Ishikawa (cell line): Measurements from ENCODE around the gene GRAMD1B.

ENCODE experiments used
- CEBPB ChIP-seq: IDR thresholded peaks from 2 replicates; pipeline ENCODE4 v1.6.1; 2012
- CREB1 ChIP-seq: IDR thresholded peaks from 2 replicates; pipeline ENCODE4 v1.6.1; 2012; ENCODE audit warnings: low read depth
- EGR1 ChIP-seq: IDR thresholded peaks from 2 replicates; pipeline ENCODE4 v1.6.1; 2012
- EP300 ChIP-seq: IDR thresholded peaks from 2 replicates; pipeline ENCODE4 v1.6.1; 2012; ENCODE audit warnings: borderline replicate concordance
- FOXM1 ChIP-seq: IDR thresholded peaks from 2 replicates; pipeline ENCODE4 v1.6.1; 2012; ENCODE audit warnings: low read depth, borderline replicate concordance
- NFIC ChIP-seq: IDR thresholded peaks from 2 replicates; pipeline ENCODE4 v1.6.1; 2012
- RAD21 ChIP-seq: IDR thresholded peaks from 2 replicates; pipeline ENCODE4 v1.6.1; 2012; ENCODE audit warnings: low read depth
- TAF1 ChIP-seq: IDR thresholded peaks from 2 replicates; pipeline ENCODE4 v1.6.1; 2012; ENCODE audit warnings: low read depth, mild to moderate bottlenecking
- TCF12 ChIP-seq: IDR thresholded peaks from 2 replicates; pipeline ENCODE4 v1.6.1; 2012; ENCODE audit warnings: low read depth
- TEAD4 ChIP-seq: IDR thresholded peaks from 2 replicates; pipeline ENCODE4 v1.6.1; 2012
- YY1 ChIP-seq: IDR thresholded peaks from 2 replicates; pipeline ENCODE4 v1.6.1; 2012; ENCODE audit warnings: low read depth
- ZBTB7A ChIP-seq: IDR thresholded peaks from 2 replicates; pipeline ENCODE4 v1.6.1; 2012; ENCODE audit warnings: low read depth
- TF ChIP-seq, protein P1 (sequence below): IDR thresholded peaks from 2 replicates; pipeline ENCODE4 v1.6.1; 2012
- TF ChIP-seq, protein P2 (sequence below): IDR thresholded peaks from 2 replicates; pipeline ENCODE4 v1.6.1; 2012
- TF ChIP-seq, protein P3 (sequence below): IDR thresholded peaks from 2 replicates; pipeline ENCODE4 v1.6.1; 2012; ENCODE audit warnings: low read depth, mild to moderate bottlenecking

GRAMD1B gene

DNA sequence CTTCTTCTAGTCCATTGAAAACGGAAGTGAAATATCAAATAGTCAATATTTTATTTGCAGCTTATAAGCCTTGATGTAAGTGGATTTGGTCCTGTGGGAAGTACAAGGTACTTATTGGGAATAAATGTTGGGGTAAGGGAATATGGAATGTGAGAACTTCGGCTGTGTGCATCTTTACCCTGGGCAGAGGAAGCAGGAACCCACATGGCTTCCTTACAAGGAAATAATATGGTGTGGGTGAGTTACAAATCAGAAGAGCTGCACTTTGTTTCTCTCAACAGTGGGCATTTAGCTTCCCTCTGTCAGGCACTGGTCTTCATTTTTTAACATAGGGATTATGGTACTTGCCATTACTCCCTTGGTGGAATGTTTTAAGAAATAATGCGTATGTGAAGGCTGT is 146.4 kb downstream of the GRAMD1B start:
- TF ChIP-seq CREB1, result no peak
- TF ChIP-seq CEBPB, result no peak
- no peak for TF ChIP-seq NFIC

DNA sequence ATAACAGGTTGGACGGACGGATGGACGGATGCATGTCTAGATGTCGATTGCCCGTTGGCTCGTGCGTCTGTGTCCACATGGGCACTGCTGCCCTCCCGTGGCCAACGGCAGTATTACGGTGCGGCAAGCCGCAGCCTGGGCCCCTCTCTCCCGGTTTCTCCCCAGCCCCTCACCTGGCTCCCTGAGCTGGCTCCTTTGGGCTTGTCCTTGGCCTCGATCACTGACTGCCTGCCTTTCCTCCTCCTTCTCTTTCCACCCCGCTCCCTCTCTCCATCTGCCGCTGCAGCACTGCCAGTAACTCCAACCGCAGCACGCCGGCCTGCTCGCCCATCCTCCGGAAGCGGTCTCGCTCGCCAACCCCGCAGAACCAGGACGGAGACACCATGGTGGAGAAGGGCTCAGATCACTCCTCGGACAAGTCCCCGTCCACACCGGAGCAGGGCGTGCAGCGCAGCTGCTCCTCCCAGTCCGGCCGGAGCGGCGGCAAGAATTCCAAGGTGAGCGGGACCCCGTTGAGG is 147.1 kb downstream of the GRAMD1B start:
- TF ChIP-seq, protein P1, sequence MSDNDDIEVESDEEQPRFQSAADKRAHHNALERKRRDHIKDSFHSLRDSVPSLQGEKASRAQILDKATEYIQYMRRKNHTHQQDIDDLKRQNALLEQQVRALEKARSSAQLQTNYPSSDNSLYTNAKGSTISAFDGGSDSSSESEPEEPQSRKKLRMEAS, result peak; percentile 67
- TF ChIP-seq YY1 (no peak), CEBPB (no peak), TAF1 (no peak), ZBTB7A (no peak), CREB1 (no peak), EGR1 (no peak), EP300 (no peak), RAD21 (peak; percentile 54; the same call in 1 of the 2 replicates)
- TF ChIP-seq, protein P2, sequence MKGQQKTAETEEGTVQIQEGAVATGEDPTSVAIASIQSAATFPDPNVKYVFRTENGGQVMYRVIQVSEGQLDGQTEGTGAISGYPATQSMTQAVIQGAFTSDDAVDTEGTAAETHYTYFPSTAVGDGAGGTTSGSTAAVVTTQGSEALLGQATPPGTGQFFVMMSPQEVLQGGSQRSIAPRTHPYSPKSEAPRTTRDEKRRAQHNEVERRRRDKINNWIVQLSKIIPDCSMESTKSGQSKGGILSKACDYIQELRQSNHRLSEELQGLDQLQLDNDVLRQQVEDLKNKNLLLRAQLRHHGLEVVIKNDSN, result no peak
- TF ChIP-seq, protein P3, sequence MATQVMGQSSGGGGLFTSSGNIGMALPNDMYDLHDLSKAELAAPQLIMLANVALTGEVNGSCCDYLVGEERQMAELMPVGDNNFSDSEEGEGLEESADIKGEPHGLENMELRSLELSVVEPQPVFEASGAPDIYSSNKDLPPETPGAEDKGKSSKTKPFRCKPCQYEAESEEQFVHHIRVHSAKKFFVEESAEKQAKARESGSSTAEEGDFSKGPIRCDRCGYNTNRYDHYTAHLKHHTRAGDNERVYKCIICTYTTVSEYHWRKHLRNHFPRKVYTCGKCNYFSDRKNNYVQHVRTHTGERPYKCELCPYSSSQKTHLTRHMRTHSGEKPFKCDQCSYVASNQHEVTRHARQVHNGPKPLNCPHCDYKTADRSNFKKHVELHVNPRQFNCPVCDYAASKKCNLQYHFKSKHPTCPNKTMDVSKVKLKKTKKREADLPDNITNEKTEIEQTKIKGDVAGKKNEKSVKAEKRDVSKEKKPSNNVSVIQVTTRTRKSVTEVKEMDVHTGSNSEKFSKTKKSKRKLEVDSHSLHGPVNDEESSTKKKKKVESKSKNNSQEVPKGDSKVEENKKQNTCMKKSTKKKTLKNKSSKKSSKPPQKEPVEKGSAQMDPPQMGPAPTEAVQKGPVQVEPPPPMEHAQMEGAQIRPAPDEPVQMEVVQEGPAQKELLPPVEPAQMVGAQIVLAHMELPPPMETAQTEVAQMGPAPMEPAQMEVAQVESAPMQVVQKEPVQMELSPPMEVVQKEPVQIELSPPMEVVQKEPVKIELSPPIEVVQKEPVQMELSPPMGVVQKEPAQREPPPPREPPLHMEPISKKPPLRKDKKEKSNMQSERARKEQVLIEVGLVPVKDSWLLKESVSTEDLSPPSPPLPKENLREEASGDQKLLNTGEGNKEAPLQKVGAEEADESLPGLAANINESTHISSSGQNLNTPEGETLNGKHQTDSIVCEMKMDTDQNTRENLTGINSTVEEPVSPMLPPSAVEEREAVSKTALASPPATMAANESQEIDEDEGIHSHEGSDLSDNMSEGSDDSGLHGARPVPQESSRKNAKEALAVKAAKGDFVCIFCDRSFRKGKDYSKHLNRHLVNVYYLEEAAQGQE, result no peak

DNA sequence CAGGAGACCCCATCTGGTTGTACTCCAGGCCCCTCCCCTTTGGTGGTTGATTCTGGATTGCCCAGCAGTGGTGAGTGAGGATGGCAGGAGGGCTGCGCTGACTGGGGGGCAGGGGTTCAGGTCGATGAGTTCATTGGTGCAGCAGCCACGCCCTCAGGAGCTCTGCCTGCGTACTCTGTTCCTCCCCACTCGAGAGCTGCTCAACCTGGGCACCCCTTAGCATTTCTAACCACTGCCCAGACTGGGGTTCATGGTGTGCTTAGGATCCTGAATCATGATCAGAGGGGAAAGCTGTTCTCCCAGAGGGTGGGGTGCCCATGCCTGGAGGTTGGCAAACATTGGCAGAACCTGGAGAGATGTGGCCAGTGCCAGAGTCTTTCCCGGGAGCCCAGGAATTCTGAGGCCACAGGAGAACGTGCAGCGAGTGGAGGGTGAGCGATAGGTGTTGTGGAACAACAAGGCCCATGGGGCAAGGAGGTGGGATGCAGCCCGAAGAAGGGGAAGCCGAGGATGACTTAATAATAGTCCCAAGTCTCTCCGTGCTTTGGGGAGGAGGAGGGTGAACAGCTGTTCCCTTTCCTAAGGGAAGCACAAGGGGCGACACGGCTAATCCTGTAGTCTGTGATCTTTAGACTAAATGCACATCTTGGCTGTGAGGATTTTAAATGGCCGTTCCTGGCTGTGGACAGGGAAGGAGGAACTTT is 148.9 kb downstream of the GRAMD1B start:
- TF ChIP-seq EGR1 (no peak), TCF12 (no peak), FOXM1 (no peak), CREB1 (no peak), EP300 (no peak), TAF1 (no peak)
- TF ChIP-seq, protein P1, result no peak

DNA sequence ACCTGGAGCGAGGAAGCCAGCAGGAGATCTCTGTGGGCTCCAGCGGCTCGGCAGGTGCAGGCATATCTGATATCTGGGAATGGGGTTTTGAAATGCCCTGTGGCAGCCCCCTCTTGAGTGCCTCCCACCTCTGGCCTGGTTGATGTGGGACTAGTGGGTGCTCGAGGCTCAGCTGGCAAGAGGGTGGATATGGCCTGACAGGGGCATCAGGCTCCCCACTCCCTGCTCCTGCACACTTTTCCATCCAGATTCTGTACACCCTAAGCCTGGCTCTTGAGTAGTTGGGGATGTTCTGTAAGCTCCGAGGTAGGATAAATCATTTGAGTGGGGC is 149.4 kb downstream of the GRAMD1B start:
- TF ChIP-seq, protein P1, result no peak
- TF ChIP-seq CEBPB, result no peak
- TF ChIP-seq TCF12, result no peak
- TF ChIP-seq, protein P3, result no peak
- no peak for TF ChIP-seq NFIC
- TF ChIP-seq, protein P2, result no peak
- TF ChIP-seq EP300, result no peak
- no peak for TF ChIP-seq ZBTB7A
- TF ChIP-seq RAD21, result no peak
- TF ChIP-seq CREB1, result no peak
- no peak for TF ChIP-seq TEAD4
- TF ChIP-seq YY1, result no peak
- no peak for TF ChIP-seq FOXM1
- no peak for TF ChIP-seq EGR1
- TF ChIP-seq TAF1, result no peak

DNA sequence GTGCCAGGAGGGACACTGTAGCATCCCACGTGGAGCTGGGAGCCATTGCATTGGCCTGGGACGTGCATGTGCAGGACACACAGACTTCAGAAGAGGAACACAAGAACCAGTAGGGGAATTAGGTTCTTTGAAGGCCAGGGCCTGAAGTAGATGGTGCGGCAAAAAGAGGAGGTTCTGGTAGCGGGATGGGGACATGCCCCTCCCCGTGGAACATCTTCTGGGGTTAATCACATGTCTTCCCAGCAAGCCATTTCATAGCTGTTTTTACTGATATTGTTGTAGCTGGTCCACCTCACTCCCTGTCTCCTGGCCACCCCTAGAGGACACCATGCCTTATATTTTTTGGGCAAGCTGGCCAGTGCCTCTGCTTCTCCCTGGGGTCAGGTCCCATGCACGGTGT is 150.1 kb downstream of the GRAMD1B start:
- TF ChIP-seq, protein P2, result no peak
- TF ChIP-seq, protein P1, result no peak
- TF ChIP-seq RAD21 (no peak), CEBPB (no peak), NFIC (no peak), EGR1 (no peak), ZBTB7A (no peak), TAF1 (no peak), YY1 (no peak), EP300 (no peak), FOXM1 (no peak)
- TF ChIP-seq, protein P3, result no peak
